GM21360 (cell line): ENCODE data around the gene SMARCA2.

Experiments
- ATAC-seq: cut with Tn5 transposase; IDR thresholded peaks from one replicate; pipeline ENCODE4 v1.9.1; 2021; ENCODE audit warnings: mild to moderate bottlenecking, moderate library complexity; ENCODE audit not compliant: unreplicated experiment

The SMARCA2 gene

GRCh38 chr9:2164268-2164667, 149.1 kb downstream of the SMARCA2 start:
- no peak for ATAC-seq

- no peak for ATAC-seq
Observed at GRCh38 chr9:2166203-2166602, 151.1 kb downstream of the SMARCA2 start.

- ATAC-seq: no peak
Observed at GRCh38 chr9:2169035-2169434, 153.9 kb downstream of the SMARCA2 start.

GRCh38 chr9:2170722-2171121, 155.6 kb downstream of the SMARCA2 start:
- no peak for ATAC-seq

- no peak for ATAC-seq
Observed at GRCh38 chr9:2173170-2173569, 158.0 kb downstream of the SMARCA2 start.

- ATAC-seq: no peak
Observed at GRCh38 chr9:2173861-2174260, 158.7 kb downstream of the SMARCA2 start.

GRCh38 chr9:2174306-2174705, 159.2 kb downstream of the SMARCA2 start:
- ATAC-seq: no peak

GRCh38 chr9:2174911-2175310, 159.8 kb downstream of the SMARCA2 start:
- ATAC-seq: no peak

GRCh38 chr9:2177121-2177520, 162.0 kb downstream of the SMARCA2 start:
- no peak for ATAC-seq

GRCh38 chr9:2178034-2178734, 163.0 kb downstream of the SMARCA2 start:
- ATAC-seq: no peak

GRCh38 chr9:2179567-2179966, 164.4 kb downstream of the SMARCA2 start:
- no peak for ATAC-seq

GRCh38 chr9:2180154-2180553, 165.0 kb downstream of the SMARCA2 start:
- ATAC-seq: no peak

GRCh38 chr9:2180704-2181103, 165.6 kb downstream of the SMARCA2 start:
- no peak for ATAC-seq

GRCh38 chr9:2181792-2182191, 166.6 kb downstream of the SMARCA2 start:
- no peak for ATAC-seq

GRCh38 chr9:2190939-2191608, 175.9 kb downstream of the SMARCA2 start:
- no peak for ATAC-seq

- ATAC-seq: no peak
Observed at GRCh38 chr9:2191609-2191972, 176.4 kb downstream of the SMARCA2 start.

- no peak for ATAC-seq
Observed at GRCh38 chr9:2192356-2192979, 177.3 kb downstream of the SMARCA2 start.

- no peak for ATAC-seq
Observed at GRCh38 chr9:2193552-2193951, 178.4 kb downstream of the SMARCA2 start.

- ATAC-seq: no peak
Observed at GRCh38 chr9:2195211-2195610, 180.1 kb downstream of the SMARCA2 start.

- no peak for ATAC-seq
Observed at GRCh38 chr9:2196757-2197156, 181.6 kb downstream of the SMARCA2 start.

- no peak for ATAC-seq
Observed at GRCh38 chr9:2198956-2199635, 183.9 kb downstream of the SMARCA2 start.
